Dermis lymphatic vessel endothelial cell (primary cell): ENCODE data around the gene SHROOM3. TPM values are rescaled to one million over a fixed set of nuclear protein-coding genes. Genes with fewer than 3 reads are reported as not detected.

ENCODE experiments used
- total RNA-seq: library from RNA; depleted of rRNA; stranded (reverse); fragments of >200 nt; gene quantifications from 2 replicates; pipeline ENCODE4 v1.2.1, GENCODE V29; 2014

SHROOM3 gene
- total RNA-seq: 0.17 and 0.22 TPM in 2 replicates

DNA sequence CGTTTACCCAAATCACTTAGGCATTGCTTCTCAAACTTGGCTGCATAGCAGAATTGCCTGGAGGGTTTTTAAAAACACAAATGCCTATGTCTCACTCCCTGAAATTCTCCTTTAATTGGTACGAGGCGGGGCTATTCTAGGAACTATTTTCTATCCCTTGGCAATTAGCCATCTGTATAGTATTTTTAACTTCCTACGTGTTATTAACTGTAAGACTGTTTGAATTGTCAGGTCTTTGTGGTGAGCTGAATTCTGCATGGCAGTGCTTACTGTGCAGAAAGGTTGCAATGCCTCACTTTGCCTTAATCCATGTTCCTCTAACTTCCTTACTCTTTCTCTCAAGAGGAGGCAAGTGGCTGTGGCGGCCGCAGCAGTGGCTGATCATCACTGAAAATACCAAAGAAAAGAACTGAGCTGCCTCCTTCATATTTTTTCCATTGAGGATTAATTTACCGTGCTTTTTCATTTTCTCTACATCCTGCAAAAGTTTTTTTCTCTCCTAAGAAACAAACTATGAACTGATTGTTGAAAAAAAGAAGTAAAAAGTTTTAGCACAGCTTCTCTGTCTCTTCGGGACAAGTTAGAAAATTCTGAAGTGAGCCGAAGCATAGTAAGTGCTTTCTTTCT lies at the start of gene SHROOM3:
Gene SHROOM3, plus strand, starts transcription at position 329 of the 627 bp plus-strand sequence. CDS start 824 bp downstream, outside the sequence.

DNA sequence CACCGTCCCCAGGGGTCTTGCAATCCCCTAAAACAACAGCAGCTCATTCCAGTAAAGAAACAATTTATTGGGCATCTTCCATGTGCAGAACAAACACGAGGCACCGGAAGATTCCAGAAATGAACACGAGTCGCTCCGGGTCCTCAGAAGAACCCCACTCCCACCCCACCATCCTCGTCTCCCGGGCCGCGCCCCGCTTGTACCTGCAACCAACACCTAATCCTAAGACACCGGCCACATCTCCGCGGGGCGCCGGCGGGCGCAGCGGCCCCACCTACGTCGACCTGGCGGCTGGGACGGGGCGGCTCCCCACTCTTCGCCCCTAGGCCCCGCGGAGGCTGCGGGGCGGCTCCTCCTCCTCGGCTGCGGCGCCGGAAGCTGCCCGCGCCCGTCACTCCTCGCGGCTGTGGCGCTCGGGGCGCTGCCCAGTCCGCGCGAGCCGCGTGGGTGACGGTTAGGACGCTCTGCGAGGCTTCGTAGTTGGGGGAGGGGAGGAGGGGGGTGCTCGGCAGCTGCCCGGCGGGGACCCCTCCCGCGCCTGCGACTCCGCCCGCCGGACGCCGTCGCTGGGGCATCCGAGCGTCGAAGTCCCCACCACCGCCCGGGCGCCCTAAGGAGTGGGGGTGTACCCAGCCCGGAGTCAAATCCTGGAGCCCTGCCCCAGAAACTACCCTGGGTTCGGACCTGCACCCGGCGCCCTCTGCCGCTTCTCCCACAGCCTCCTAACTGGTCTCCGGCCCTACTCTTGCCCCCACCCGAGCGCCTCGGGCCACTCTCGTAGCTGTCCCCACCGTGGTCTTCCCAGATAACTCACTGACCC lies 14.1 kb upstream of the SHROOM3 start, which contains the start of gene CCDC158:
Gene CCDC158, minus strand, starts transcription at position 380 of the 820 bp plus-strand sequence. CDS start 17,934 bp downstream, outside the sequence.

Other genes with a start within 250 kb of the SHROOM3 start
- gene SCARB2, start 221.4 kb upstream of the SHROOM3 start, total RNA-seq: 202 and 274 TPM in 2 replicates
- 0.17 and 0.22 TPM in 2 replicates for gene FAM47E, start 183.5 kb upstream of the SHROOM3 start, total RNA-seq
- gene STBD1, start 128.5 kb upstream of the SHROOM3 start, total RNA-seq: 0.98 and 2.0 TPM in 2 replicates
- not detected in 2 replicates for gene CCDC158, start 14.1 kb upstream of the SHROOM3 start, total RNA-seq